ENCODE data around the gene PDE9A.

DNA sequence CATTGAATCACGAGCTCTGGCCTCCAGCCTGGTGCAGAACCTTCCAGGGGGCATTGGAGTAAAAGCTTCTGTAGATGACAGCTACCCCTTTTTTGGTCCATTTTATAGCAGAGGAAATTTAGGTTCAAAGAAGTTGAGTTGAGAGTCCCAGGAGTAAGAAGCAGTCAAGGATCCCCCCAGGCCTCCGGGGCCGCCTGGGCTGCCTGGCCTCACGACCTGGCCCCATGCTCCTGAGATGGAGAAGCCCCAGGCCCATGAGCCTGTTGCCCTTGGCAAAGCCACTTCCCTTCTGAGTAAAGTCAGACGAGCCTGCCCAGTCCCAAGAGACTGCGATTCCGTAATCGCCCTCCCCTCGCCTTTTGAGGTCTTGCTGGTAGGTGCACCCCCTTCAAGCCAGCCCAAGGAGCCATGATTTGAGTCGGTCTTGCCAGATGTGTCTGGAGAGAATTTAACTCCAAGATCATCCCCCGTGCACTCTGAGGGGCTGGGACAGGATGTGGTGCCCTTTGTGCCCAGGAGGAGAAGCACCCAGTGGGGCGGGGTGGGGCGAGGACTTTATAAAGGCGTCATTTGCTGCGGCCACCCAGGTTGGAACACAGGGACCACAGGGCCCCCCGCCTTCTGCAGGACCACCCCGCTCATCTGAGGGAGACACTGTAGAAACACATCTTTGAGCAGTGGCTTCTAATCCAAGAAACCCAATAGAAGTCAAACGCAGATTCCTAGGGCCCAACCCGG lies 30.1 kb downstream of the PDE9A start:
- TF ChIP-seq, protein P1, sequence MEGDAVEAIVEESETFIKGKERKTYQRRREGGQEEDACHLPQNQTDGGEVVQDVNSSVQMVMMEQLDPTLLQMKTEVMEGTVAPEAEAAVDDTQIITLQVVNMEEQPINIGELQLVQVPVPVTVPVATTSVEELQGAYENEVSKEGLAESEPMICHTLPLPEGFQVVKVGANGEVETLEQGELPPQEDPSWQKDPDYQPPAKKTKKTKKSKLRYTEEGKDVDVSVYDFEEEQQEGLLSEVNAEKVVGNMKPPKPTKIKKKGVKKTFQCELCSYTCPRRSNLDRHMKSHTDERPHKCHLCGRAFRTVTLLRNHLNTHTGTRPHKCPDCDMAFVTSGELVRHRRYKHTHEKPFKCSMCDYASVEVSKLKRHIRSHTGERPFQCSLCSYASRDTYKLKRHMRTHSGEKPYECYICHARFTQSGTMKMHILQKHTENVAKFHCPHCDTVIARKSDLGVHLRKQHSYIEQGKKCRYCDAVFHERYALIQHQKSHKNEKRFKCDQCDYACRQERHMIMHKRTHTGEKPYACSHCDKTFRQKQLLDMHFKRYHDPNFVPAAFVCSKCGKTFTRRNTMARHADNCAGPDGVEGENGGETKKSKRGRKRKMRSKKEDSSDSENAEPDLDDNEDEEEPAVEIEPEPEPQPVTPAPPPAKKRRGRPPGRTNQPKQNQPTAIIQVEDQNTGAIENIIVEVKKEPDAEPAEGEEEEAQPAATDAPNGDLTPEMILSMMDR (IDR thresholded peaks at IDR 0.05): no peak
- TF ChIP-seq POLR2A (IDR thresholded peaks at IDR 0.05): no peak
